Glutamatergic neuron (in vitro differentiated cells): ENCODE data around the gene ATP5F1D. TPM values are rescaled to one million over a fixed set of nuclear protein-coding genes. Genes with fewer than 3 reads are reported as not detected.

ENCODE experiments used
- DNase-seq: peaks from one replicate; pipeline ENCODE4 v3.0.0; 2022
- H3K27ac Mint-ChIP-seq: one replicate; pipeline ENCODE4 v1.8.0; 2020; ENCODE audit warnings: mild to moderate bottlenecking, mixed read lengths, inconsistent platforms; ENCODE audit not compliant: unreplicated experiment
- H3K27me3 Mint-ChIP-seq: one replicate; pipeline ENCODE4 v1.8.0; 2020; ENCODE audit warnings: mild to moderate bottlenecking, moderate library complexity, mixed read lengths, inconsistent platforms; ENCODE audit not compliant: unreplicated experiment
- H3K36me3 Mint-ChIP-seq: one replicate; pipeline ENCODE4 v1.8.0; 2020; ENCODE audit warnings: mild to moderate bottlenecking, mixed read lengths, inconsistent platforms; ENCODE audit not compliant: unreplicated experiment
- H3K4me1 Mint-ChIP-seq: one replicate; pipeline ENCODE4 v1.8.0; 2020; ENCODE audit warnings: mild to moderate bottlenecking, low read depth, mixed read lengths, inconsistent platforms; ENCODE audit not compliant: unreplicated experiment
- H3K4me3 Mint-ChIP-seq: one replicate; pipeline ENCODE4 v1.8.0; 2020; ENCODE audit warnings: mild to moderate bottlenecking, mixed read lengths, inconsistent platforms; ENCODE audit not compliant: unreplicated experiment
- H3K9me3 Mint-ChIP-seq: one replicate; pipeline ENCODE4 v1.8.0; 2020; ENCODE audit warnings: mild to moderate bottlenecking, moderate library complexity, mixed read lengths, inconsistent platforms; ENCODE audit not compliant: unreplicated experiment
- total RNA-seq: library from RNA; stranded (reverse); fragmentation: NEBNext Ultra II Directional; extraction: Animal tissue kit (Norgen Biotek cat#: 25700); gene quantifications from one replicate; pipeline ENCODE4 v1.2.1, GENCODE V29; 2021; ENCODE audit not compliant: unreplicated experiment
- TF ChIP-seq, protein P1 (sequence below): fragments of 200-600 bp; sonication (generic); IDR thresholded peaks from one replicate; pipeline ENCODE4 v1.5.0; 2021; ENCODE audit not compliant: partially characterized antibody, unreplicated experiment

ATP5F1D gene
- total RNA-seq, 1 donor from 2014 or later, result 129 TPM

DNA sequence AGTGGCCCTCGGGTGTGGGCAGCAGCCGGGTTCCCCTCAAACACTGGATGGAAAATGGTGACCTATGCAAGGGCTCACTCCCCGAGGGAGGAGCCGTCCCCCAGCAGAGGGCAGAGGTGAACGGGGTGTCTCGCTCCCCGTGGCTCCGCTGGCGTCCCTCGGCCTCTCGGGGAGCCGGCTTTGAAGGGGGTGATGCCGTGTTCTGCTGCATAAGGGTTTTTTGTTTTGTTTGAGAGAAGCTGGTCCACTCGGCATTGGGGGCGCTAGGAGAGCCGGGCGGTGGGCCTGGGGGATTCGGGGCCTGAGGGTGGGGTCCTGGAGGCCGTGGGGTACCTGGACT is 48.1 kb downstream of the ATP5F1D start:
- Mint-ChIP-seq H3K4me3 (no peak overlapping the region), H3K27me3 (peaks cover 7% of the 10 kb centered on the region), H3K9me3 (peaks cover 2% of the 10 kb centered on the region), H3K27ac (no peak overlapping the region), H3K4me1 (no peaks in the 10 kb centered on the region), H3K36me3 (no peaks in the 10 kb centered on the region)
- DNase-seq, result no peak
- TF ChIP-seq, protein P1, sequence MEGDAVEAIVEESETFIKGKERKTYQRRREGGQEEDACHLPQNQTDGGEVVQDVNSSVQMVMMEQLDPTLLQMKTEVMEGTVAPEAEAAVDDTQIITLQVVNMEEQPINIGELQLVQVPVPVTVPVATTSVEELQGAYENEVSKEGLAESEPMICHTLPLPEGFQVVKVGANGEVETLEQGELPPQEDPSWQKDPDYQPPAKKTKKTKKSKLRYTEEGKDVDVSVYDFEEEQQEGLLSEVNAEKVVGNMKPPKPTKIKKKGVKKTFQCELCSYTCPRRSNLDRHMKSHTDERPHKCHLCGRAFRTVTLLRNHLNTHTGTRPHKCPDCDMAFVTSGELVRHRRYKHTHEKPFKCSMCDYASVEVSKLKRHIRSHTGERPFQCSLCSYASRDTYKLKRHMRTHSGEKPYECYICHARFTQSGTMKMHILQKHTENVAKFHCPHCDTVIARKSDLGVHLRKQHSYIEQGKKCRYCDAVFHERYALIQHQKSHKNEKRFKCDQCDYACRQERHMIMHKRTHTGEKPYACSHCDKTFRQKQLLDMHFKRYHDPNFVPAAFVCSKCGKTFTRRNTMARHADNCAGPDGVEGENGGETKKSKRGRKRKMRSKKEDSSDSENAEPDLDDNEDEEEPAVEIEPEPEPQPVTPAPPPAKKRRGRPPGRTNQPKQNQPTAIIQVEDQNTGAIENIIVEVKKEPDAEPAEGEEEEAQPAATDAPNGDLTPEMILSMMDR, result no peak

DNA sequence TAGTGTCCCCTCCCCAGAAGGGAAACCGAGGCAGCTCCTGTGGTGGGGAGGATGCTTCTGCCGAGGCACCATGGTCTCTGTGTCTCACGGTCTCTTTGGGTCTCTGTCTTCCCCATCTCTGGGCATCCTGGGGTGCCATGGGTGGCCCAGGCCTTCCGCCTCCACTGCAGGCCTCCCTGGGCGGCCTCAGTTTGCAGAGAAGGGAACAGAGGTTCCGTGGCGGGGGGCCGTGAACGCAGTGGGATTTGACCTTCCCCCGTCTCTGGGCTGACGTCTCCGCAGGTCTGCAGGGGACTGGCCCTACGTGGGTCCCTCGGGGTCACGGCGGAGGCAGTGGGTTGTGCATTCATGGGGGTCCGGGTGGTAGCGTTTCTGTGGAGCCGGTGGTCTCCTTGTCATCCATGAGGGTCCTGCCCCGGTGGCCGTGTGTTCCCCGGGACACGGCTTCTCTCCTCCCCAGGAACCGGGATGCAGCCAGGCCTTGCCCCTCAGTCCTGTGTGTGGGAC is 48.7 kb downstream of the ATP5F1D start:
- Mint-ChIP-seq H3K27ac (no peak overlapping the region), H3K36me3 (no peaks in the 10 kb centered on the region), H3K4me1 (no peaks in the 10 kb centered on the region), H3K27me3 (peaks cover 4% of the 10 kb centered on the region), H3K9me3 (no peaks in the 10 kb centered on the region), H3K4me3 (no peak overlapping the region)
- TF ChIP-seq, protein P1, result no peak
- DNase-seq, result peak; percentile 21

DNA sequence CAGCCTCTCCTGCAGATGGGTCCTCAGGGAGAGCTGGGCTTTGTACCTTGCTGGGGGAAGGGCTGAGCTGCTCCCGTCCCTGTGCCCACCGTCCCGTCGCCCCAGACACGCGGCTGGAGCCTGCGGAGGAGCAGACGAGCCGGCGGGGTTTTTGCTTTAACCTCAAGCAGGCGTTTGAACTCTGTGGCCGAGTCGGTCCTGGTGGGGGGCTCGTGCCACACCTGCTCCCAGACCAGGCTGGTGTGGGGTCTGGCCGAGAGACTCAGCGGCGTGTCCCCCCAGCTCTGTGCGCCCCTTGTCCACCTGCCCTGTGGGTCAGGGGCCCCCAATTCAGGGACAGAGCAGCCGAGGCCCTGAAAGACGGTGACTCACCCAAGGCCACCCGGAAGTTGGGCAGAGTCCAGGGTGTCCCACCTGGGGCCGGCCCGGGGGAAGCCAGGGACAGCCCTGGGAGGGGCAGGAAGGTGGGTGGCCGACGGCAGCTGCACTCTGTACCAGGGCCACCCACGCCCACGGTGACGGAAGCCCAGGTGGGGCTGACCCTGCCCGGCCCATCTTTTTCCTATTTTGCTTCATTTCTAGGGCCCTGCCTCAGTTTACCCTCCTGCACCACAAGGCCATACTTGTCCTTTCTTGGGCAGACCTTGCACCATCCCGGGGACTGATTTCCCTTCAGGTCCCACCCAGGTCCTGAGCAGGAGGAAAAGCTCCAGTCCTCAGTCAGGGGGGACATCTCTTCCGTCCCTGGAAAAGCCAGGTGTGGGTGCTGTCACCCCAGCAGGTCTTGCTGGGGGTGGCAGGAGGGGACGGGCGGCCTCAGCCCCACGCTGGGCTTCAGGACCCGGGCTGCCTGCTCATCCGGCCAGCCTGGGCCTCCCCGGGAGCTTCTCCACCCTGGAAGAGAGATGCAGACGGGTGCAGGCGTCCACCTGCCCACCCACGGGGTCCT is 49.4 kb downstream of the ATP5F1D start:
- H3K9me3 Mint-ChIP-seq, result no peaks in the 10 kb centered on the region
- H3K4me3 Mint-ChIP-seq, result no peak overlapping the region
- H3K36me3 Mint-ChIP-seq, result no peaks in the 10 kb centered on the region
- H3K27ac Mint-ChIP-seq, result no peak overlapping the region
- TF ChIP-seq, protein P1, result no peak
- peaks cover 4% of the 10 kb centered on the region for H3K27me3 Mint-ChIP-seq
- DNase-seq, result no peak
- no peaks in the 10 kb centered on the region for H3K4me1 Mint-ChIP-seq

DNA sequence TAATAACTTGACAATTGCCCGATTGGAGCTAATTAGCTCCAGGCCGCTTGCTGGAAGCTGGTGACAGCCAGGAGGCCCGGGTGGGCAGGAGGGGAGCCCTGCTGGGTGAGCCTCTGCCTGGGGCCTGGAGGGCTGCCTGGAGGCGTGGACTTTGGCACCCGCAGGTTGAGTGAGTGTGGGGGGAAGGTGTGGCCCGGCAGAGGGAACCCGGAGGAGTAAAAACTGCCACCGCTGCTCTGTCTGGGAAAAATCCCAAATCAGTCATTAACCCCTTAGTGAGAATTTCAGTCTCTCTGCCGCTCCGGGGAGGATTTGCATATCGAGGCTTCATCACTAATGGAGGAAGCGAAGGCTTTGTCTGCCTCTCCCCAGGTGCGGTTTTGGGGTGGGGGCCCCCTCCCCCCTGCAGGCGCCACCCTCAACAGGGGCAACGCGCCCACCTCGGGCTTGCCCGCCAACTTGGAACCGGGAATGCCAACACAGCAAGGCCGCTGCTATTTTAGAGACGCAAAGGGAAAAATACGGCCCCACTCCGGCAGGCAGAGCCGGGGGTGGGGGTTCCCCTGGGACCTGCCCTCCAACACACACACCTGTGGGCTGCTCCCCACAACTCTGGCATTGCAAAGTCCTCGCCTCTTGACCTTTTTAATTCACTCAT is 50.3 kb downstream of the ATP5F1D start:
- H3K4me3 Mint-ChIP-seq, result no peak overlapping the region
- no peaks in the 10 kb centered on the region for H3K4me1 Mint-ChIP-seq
- TF ChIP-seq, protein P1, result no peak
- H3K27ac Mint-ChIP-seq, result no peak overlapping the region
- no peaks in the 10 kb centered on the region for H3K36me3 Mint-ChIP-seq
- peak; percentile 15 for DNase-seq
- peaks cover 4% of the 10 kb centered on the region for H3K27me3 Mint-ChIP-seq
- no peaks in the 10 kb centered on the region for H3K9me3 Mint-ChIP-seq
